ENCODE measurements around the gene SMOC1. TPM values are rescaled to one million over a fixed set of nuclear protein-coding genes. Genes with fewer than 3 reads are reported as not detected.

The SMOC1 gene
- total and polyA plus RNA-seq, 9 donors = 2.1 to 5.9 (median 4.5) TPM

GRCh38 chr14:70029296-70030132, 150.3 kb downstream of the SMOC1 start:
- H3K27me3 ChIP-seq (ENCODE audit: control insufficient read depth, insufficient read depth, low read length) = no peaks in the 10 kb centered on the region
- no peak overlapping the region for H3K27ac ChIP-seq (ENCODE audit: low read length)
- no peak for DNase-seq
- no peaks in the 10 kb centered on the region for H3K4me1 ChIP-seq (ENCODE audit: control insufficient read depth, insufficient read depth, low read length)
- 100% methylated on average over 3 of the region's 6 CpGs for WGBS (ENCODE audit: insufficient coverage)
- no peaks in the 10 kb centered on the region for H3K9me3 ChIP-seq (replicated peaks; ENCODE audit: control insufficient read depth, low read depth, low read length)
- H3K4me3 ChIP-seq (ENCODE audit: low read length) = no peak overlapping the region
- H3K36me3 ChIP-seq (ENCODE audit: control insufficient read depth, insufficient read depth, low read length) = no peaks in the 10 kb centered on the region

GRCh38 chr14:70032016-70032415, 152.8 kb downstream of the SMOC1 start:
- no peak overlapping the region for H3K4me3 ChIP-seq (ENCODE audit: low read length)
- WGBS (ENCODE audit: insufficient coverage) = 80% methylated on average over 9 of the region's 9 CpGs

DNA sequence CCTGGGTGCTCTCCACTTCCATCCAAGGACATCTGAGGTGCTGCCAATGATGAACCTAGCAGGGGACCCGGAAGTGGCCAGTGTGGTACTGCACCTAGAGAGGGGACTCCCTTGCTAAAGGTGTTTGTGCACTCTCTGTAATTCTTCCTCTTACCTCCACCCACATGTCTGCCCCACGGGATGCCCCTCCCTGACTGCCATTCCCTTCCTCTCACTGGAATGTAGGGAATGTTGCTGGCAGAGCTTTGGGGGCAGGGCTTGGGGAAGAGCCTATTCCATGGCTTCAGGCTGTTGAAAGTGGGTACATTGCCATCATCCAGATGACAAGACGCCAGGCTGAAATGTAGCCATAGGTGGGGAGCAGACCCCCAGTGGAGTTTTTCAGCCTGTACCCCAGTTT, 153.2 kb downstream of the SMOC1 start:
- 67% methylated on average over 1 of the region's 3 CpGs for WGBS (ENCODE audit: insufficient coverage)
- Histone ChIP-seq H3K4me1 (ENCODE audit: control insufficient read depth, insufficient read depth, low read length) (no peaks in the 10 kb centered on the region), H3K36me3 (ENCODE audit: control insufficient read depth, insufficient read depth, low read length) (no peaks in the 10 kb centered on the region), H3K4me3 (ENCODE audit: low read length) (no peak overlapping the region), H3K9me3 (replicated peaks; ENCODE audit: control insufficient read depth, low read depth, low read length) (no peaks in the 10 kb centered on the region), H3K27me3 (ENCODE audit: control insufficient read depth, insufficient read depth, low read length) (no peaks in the 10 kb centered on the region), H3K27ac (ENCODE audit: low read length) (no peak overlapping the region)
- no peak for DNase-seq

More at GRCh38 chr14:70032016-70032415, 152.8 kb downstream of the SMOC1 start:
- no peaks in the 10 kb centered on the region for H3K36me3 ChIP-seq (ENCODE audit: control insufficient read depth, insufficient read depth, low read length)
- H3K9me3 ChIP-seq (replicated peaks; ENCODE audit: control insufficient read depth, low read depth, low read length) = no peaks in the 10 kb centered on the region
- no peaks in the 10 kb centered on the region for H3K27me3 ChIP-seq (ENCODE audit: control insufficient read depth, insufficient read depth, low read length)
- no peak for DNase-seq
- H3K4me1 ChIP-seq (ENCODE audit: control insufficient read depth, insufficient read depth, low read length) = no peaks in the 10 kb centered on the region
- H3K27ac ChIP-seq (ENCODE audit: low read length) = no peak overlapping the region

GRCh38 chr14:70033116-70033515, 153.9 kb downstream of the SMOC1 start:
- Histone ChIP-seq H3K9me3 (replicated peaks; ENCODE audit: control insufficient read depth, low read depth, low read length) (no peaks in the 10 kb centered on the region), H3K4me1 (ENCODE audit: control insufficient read depth, insufficient read depth, low read length) (no peaks in the 10 kb centered on the region), H3K36me3 (ENCODE audit: control insufficient read depth, insufficient read depth, low read length) (no peaks in the 10 kb centered on the region), H3K27ac (ENCODE audit: low read length) (no peak overlapping the region), H3K4me3 (ENCODE audit: low read length) (no peak overlapping the region), H3K27me3 (ENCODE audit: control insufficient read depth, insufficient read depth, low read length) (no peaks in the 10 kb centered on the region)
- DNase-seq = no peak
- WGBS (ENCODE audit: insufficient coverage) = 85% methylated on average over 8 of the region's 8 CpGs

DNA sequence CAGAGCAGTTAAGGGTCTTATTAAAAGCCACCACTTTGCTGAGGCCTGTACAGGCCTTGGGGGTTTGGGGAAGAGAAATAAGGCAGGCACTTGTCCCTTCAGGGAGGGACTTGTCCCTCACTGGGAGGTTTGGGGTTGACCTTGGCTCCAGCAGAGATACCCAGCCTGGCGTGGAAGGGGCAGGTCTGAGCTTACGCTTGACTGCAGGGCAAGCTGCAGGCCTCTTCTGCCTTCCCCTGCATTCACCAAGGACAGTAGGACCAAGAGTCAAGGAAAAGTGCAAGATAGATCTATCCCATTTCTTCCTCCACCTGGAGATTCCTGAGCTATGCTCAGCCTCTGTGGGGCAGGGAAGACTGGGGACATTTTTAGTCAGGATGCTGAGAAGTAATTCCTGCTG, 154.3 kb downstream of the SMOC1 start:
- DNase-seq = no peak
- Histone ChIP-seq H3K9me3 (replicated peaks; ENCODE audit: control insufficient read depth, low read depth, low read length) (no peaks in the 10 kb centered on the region), H3K27me3 (ENCODE audit: control insufficient read depth, insufficient read depth, low read length) (no peaks in the 10 kb centered on the region), H3K4me3 (ENCODE audit: low read length) (no peak overlapping the region), H3K36me3 (ENCODE audit: control insufficient read depth, insufficient read depth, low read length) (no peaks in the 10 kb centered on the region), H3K4me1 (ENCODE audit: control insufficient read depth, insufficient read depth, low read length) (no peaks in the 10 kb centered on the region), H3K27ac (ENCODE audit: low read length) (no peak overlapping the region)
- WGBS (ENCODE audit: insufficient coverage) = 40% methylated on average over 1 of the region's 2 CpGs

DNA sequence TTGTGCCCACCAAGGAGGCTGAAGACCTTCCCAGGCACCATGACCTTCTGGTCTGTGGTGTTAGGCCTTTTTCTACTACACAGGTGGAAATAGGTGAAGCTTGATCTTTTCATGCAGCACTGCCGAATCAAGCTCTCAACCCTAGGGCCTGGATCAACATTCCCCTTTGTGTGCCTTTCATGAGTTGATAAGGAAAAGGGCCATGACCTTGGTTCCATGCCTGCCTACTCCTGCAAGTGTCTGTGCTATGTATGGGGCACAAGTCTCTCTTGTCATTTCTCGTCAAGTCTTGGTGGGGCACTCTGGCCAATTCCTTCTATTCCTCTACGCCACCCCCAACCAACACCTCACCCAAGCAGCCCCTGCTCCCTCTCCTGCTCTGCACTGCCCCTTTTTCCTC, 155.0 kb downstream of the SMOC1 start:
- no peaks in the 10 kb centered on the region for H3K36me3 ChIP-seq (ENCODE audit: control insufficient read depth, insufficient read depth, low read length)
- DNase-seq = no peak
- no peak overlapping the region for H3K27ac ChIP-seq (ENCODE audit: low read length)
- no peaks in the 10 kb centered on the region for H3K9me3 ChIP-seq (replicated peaks; ENCODE audit: control insufficient read depth, low read depth, low read length)
- H3K27me3 ChIP-seq (ENCODE audit: control insufficient read depth, insufficient read depth, low read length) = no peaks in the 10 kb centered on the region
- H3K4me3 ChIP-seq (ENCODE audit: low read length) = no peak overlapping the region
- 86% methylated on average over 2 of the region's 3 CpGs for WGBS (ENCODE audit: insufficient coverage)
- no peaks in the 10 kb centered on the region for H3K4me1 ChIP-seq (ENCODE audit: control insufficient read depth, insufficient read depth, low read length)

- Histone ChIP-seq H3K27me3 (ENCODE audit: control insufficient read depth, insufficient read depth, low read length) (no peaks in the 10 kb centered on the region), H3K36me3 (ENCODE audit: control insufficient read depth, insufficient read depth, low read length) (no peaks in the 10 kb centered on the region), H3K27ac (ENCODE audit: low read length) (no peak overlapping the region), H3K9me3 (replicated peaks; ENCODE audit: control insufficient read depth, low read depth, low read length) (no peaks in the 10 kb centered on the region), H3K4me1 (ENCODE audit: control insufficient read depth, insufficient read depth, low read length) (no peaks in the 10 kb centered on the region), H3K4me3 (ENCODE audit: low read length) (no peak overlapping the region)
- DNase-seq = no peak
- 40% methylated on average over 1 of the region's 1 CpG for WGBS (ENCODE audit: insufficient coverage)
These were observed 157.4 kb downstream of the SMOC1 start for GRCh38 chr14:70036665-70037064.

GRCh38 chr14:70043001-70043400, 163.8 kb downstream of the SMOC1 start:
- no peak for DNase-seq
- Histone ChIP-seq H3K9me3 (replicated peaks; ENCODE audit: control insufficient read depth, low read depth, low read length) (no peaks in the 10 kb centered on the region), H3K4me1 (ENCODE audit: control insufficient read depth, insufficient read depth, low read length) (no peaks in the 10 kb centered on the region), H3K27me3 (ENCODE audit: control insufficient read depth, insufficient read depth, low read length) (no peaks in the 10 kb centered on the region), H3K4me3 (ENCODE audit: low read length) (no peak overlapping the region), H3K27ac (ENCODE audit: low read length) (no peak overlapping the region), H3K36me3 (ENCODE audit: control insufficient read depth, insufficient read depth, low read length) (no peaks in the 10 kb centered on the region)
- WGBS (ENCODE audit: insufficient coverage) = 67% methylated on average over 1 of the region's 2 CpGs

- Histone ChIP-seq H3K27me3 (ENCODE audit: control insufficient read depth, insufficient read depth, low read length) (no peaks in the 10 kb centered on the region), H3K27ac (ENCODE audit: low read length) (no peak overlapping the region), H3K36me3 (ENCODE audit: control insufficient read depth, insufficient read depth, low read length) (no peaks in the 10 kb centered on the region), H3K4me1 (ENCODE audit: control insufficient read depth, insufficient read depth, low read length) (no peaks in the 10 kb centered on the region), H3K4me3 (ENCODE audit: low read length) (no peak overlapping the region), H3K9me3 (replicated peaks; ENCODE audit: control insufficient read depth, low read depth, low read length) (no peaks in the 10 kb centered on the region)
- 90% methylated on average over 1 of the region's 4 CpGs for WGBS (ENCODE audit: insufficient coverage)
- DNase-seq = no peak
These were observed 166.1 kb downstream of the SMOC1 start for GRCh38 chr14:70045310-70045709.

- Histone ChIP-seq H3K4me3 (ENCODE audit: low read length) (no peak overlapping the region), H3K9me3 (replicated peaks; ENCODE audit: control insufficient read depth, low read depth, low read length) (no peaks in the 10 kb centered on the region), H3K27ac (ENCODE audit: low read length) (no peak overlapping the region), H3K36me3 (ENCODE audit: control insufficient read depth, insufficient read depth, low read length) (no peaks in the 10 kb centered on the region), H3K27me3 (ENCODE audit: control insufficient read depth, insufficient read depth, low read length) (no peaks in the 10 kb centered on the region), H3K4me1 (ENCODE audit: control insufficient read depth, insufficient read depth, low read length) (no peaks in the 10 kb centered on the region)
- peak; percentile 36 for DNase-seq
- WGBS (ENCODE audit: insufficient coverage) = 27% methylated on average over 22 of the region's 22 CpGs
These were observed 166.8 kb downstream of the SMOC1 start for GRCh38 chr14:70045844-70046535.

Data from muscle of leg (tissue), 11 donors.